ENCODE measurements around the gene AAR2. TPM values are rescaled to one million over a fixed set of nuclear protein-coding genes. Genes with fewer than 3 reads are reported as not detected.

Gene AAR2
- total RNA-seq, 1 experiment from 2014 or later, result 60.0 TPM

GRCh38 chr20:36234771-36235320 is 1.4 kb upstream of the AAR2 start:
- DNase-seq, result no peak
- Mint-ChIP-seq H3K36me3 (ENCODE audit: insufficient read depth, unreplicated experiment) (peaks cover 39% of the 10 kb centered on the region), H3K4me3 (ENCODE audit: unreplicated experiment) (no peak overlapping the region), H3K27ac (ENCODE audit: unreplicated experiment) (no peak overlapping the region), H3K27me3 (ENCODE audit: insufficient read depth, unreplicated experiment) (no peaks in the 10 kb centered on the region), H3K9me3 (ENCODE audit: unreplicated experiment) (no peaks in the 10 kb centered on the region), H3K4me1 (ENCODE audit: low read depth, unreplicated experiment) (peaks cover 16% of the 10 kb centered on the region)
- no TSS peak for BruUV-seq (replicated peaks)
- intact Hi-C loops (cut with micrococcal nuclease; ENCODE audit: unreplicated experiment), result no loop called here
- H3K4me3 ChIP-seq (ENCODE audit: low read depth, low read length), result no peak overlapping the region
- H3K4me1 ChIP-seq, result 0 out of 2 replicates have a peak, but pooled peaks cover 4% of the 10 kb centered on the region
- peaks cover 3% of the 10 kb centered on the region; the same call in 1 of the 2 replicates for H3K36me3 ChIP-seq (ENCODE audit: control insufficient read depth, insufficient read depth, low read length)
- TF ChIP-seq CTCF (IDR thresholded peaks at IDR 0.05; ENCODE audit: insufficient read depth in 1 of 2, low read depth in 1 of 2, low read length in 1 of 2, severe bottlenecking in 1 of 2, unreplicated experiment in 1 of 2), result no peak
- H3K9me3 ChIP-seq, result no peaks in the 10 kb centered on the region
- CTCF ChIA-PET, result interaction anchor here (1.0 to 1.2 kb wide), 2 partner anchors 32 to 165 kb away, joined by 4 to 5 read pairs; no protein-coding TSS in a partner anchor
- POLR2A ChIA-PET, result interaction anchor here (0.6 kb wide), 1 partner anchor 997 kb away, joined by 3 read pairs; no protein-coding TSS in a partner anchor
- H3K27me3 ChIP-seq (replicated peaks; ENCODE audit: control insufficient read depth, insufficient read depth, low read length), result no peaks in the 10 kb centered on the region

- POLR2A ChIA-PET, result interaction anchor here (1.0 to 1.6 kb wide), 4 partner anchors 11 to 283 kb away, joined by 3 to 13 read pairs (median 4); partner anchors contain the start of gene SCAND1
These were observed 476 bp downstream of the AAR2 start for GRCh38 chr20:36236786-36237121.

DNA sequence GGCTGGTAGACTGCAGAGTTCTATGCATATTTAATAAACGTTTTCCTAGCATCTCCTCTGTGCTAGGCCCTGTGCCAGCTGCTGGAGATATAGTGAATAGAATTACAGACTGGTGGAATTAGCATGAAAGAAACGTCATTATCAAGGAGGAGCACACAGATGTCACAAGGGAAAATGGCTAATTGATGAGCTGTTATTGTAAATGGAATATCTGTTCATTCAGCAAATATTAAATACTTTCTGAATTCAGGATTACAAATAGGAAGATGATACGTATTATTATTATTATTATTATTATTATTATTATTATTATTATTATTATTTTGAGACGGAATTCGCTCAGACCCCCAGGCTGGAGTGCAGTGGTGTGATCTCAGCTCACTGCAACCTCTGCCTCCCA is 1.2 kb downstream of the AAR2 start:
- H3K36me3 Mint-ChIP-seq (ENCODE audit: insufficient read depth, unreplicated experiment), result peaks cover 56% of the 10 kb centered on the region
- TF ChIP-seq CTCF (IDR thresholded peaks at IDR 0.05; ENCODE audit: insufficient read depth in 1 of 2, low read depth in 1 of 2, low read length in 1 of 2, severe bottlenecking in 1 of 2, unreplicated experiment in 1 of 2), result no peak
- H3K27ac Mint-ChIP-seq (ENCODE audit: unreplicated experiment), result peak overlapping the region; percentile 92
- peak overlapping the region; percentile 60 for H3K4me3 ChIP-seq (ENCODE audit: low read depth, low read length)
- H3K36me3 ChIP-seq (ENCODE audit: control insufficient read depth, insufficient read depth, low read length), result peaks cover 8% of the 10 kb centered on the region
- H3K4me1 ChIP-seq, result 0 out of 2 replicates have a peak, but pooled peaks cover 4% of the 10 kb centered on the region
- POLR2A ChIA-PET, result interaction anchor here (0.5 kb wide), 1 partner anchor 532 kb away, joined by 6 read pairs; no protein-coding TSS in a partner anchor
- H3K9me3 ChIP-seq, result no peaks in the 10 kb centered on the region
- no peak for DNase-seq
- CTCF ChIA-PET, result interaction anchor here (1.2 to 1.7 kb wide), 5 partner anchors 12 to 245 kb away, joined by 3 to 7 read pairs (median 5); no protein-coding TSS in a partner anchor
- H3K9me3 Mint-ChIP-seq (ENCODE audit: unreplicated experiment), result no peaks in the 10 kb centered on the region
- H3K4me1 Mint-ChIP-seq (ENCODE audit: low read depth, unreplicated experiment), result peaks cover 16% of the 10 kb centered on the region
- intact Hi-C loops (cut with micrococcal nuclease; ENCODE audit: unreplicated experiment), result no loop called here
- peak overlapping the region; percentile 82 for H3K4me3 Mint-ChIP-seq (ENCODE audit: unreplicated experiment)
- H3K27me3 Mint-ChIP-seq (ENCODE audit: insufficient read depth, unreplicated experiment), result no peaks in the 10 kb centered on the region
- no TSS peak for BruUV-seq (replicated peaks)
- no peaks in the 10 kb centered on the region for H3K27me3 ChIP-seq (replicated peaks; ENCODE audit: control insufficient read depth, insufficient read depth, low read length)

More at GRCh38 chr20:36236786-36237121, 476 bp downstream of the AAR2 start:
- no peak for DNase-seq
- Mint-ChIP-seq H3K4me3 (ENCODE audit: unreplicated experiment) (peak overlapping the region; percentile 82), H3K4me1 (ENCODE audit: low read depth, unreplicated experiment) (peaks cover 16% of the 10 kb centered on the region), H3K27me3 (ENCODE audit: insufficient read depth, unreplicated experiment) (no peaks in the 10 kb centered on the region), H3K36me3 (ENCODE audit: insufficient read depth, unreplicated experiment) (peaks cover 50% of the 10 kb centered on the region), H3K9me3 (ENCODE audit: unreplicated experiment) (no peaks in the 10 kb centered on the region), H3K27ac (ENCODE audit: unreplicated experiment) (peak overlapping the region; percentile 92)
- TSS peak; percentile 61 for BruUV-seq (replicated peaks)
- intact Hi-C loops (cut with micrococcal nuclease; ENCODE audit: unreplicated experiment), result no loop called here
- Histone ChIP-seq H3K4me1 (0 out of 2 replicates have a peak, but pooled peaks cover 4% of the 10 kb centered on the region), H3K9me3 (no peaks in the 10 kb centered on the region), H3K36me3 (ENCODE audit: control insufficient read depth, insufficient read depth, low read length) (peaks cover 7% of the 10 kb centered on the region), H3K4me3 (ENCODE audit: low read depth, low read length) (peak overlapping the region; percentile 60), H3K27me3 (replicated peaks; ENCODE audit: control insufficient read depth, insufficient read depth, low read length) (no peaks in the 10 kb centered on the region)
- CTCF ChIA-PET, result interaction anchor here (0.9 to 1.7 kb wide), 8 partner anchors 13 to 627 kb away, joined by 3 to 7 read pairs (median 4); a partner anchor contains a TSS
- TF ChIP-seq CTCF (IDR thresholded peaks at IDR 0.05; ENCODE audit: insufficient read depth in 1 of 2, low read depth in 1 of 2, low read length in 1 of 2, severe bottlenecking in 1 of 2, unreplicated experiment in 1 of 2), result no peak
